Pons (tissue), 1 donor: ENCODE results near the gene LDAH.
A peak's percentile ranks its signal among the peaks of the same experiment; 100 is the strongest.

ENCODE experiments used
- DNase-seq: peaks from one replicate; pipeline ENCODE4 v3.0.0-alpha.2; 2016; ENCODE audit warnings: low spot score

The LDAH gene

DNA sequence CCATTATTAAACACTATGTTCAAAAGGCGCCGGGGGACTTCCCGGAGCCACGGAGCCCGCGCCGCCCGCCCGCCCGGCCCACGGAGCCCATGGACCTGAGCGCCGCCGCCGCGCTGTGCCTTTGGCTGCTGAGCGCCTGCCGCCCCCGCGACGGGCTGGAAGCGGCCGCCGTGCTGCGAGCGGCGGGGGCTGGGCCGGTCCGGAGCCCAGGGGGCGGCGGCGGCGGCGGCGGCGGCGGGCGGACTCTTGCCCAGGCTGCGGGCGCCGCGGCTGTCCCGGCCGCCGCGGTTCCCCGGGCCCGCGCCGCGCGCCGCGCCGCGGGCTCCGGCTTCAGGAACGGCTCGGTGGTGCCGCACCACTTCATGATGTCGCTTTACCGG, 155.8 kb downstream of the LDAH start:
- DNase-seq = no peak

GRCh38 chr2:20666304-20667150, 156.4 kb downstream of the LDAH start, which contains the start of gene GDF7:
Gene GDF7 (plus strand): TSS chr2:20667144. CDS start chr2:20667240, 96 bp downstream.
- no peak for DNase-seq

DNA sequence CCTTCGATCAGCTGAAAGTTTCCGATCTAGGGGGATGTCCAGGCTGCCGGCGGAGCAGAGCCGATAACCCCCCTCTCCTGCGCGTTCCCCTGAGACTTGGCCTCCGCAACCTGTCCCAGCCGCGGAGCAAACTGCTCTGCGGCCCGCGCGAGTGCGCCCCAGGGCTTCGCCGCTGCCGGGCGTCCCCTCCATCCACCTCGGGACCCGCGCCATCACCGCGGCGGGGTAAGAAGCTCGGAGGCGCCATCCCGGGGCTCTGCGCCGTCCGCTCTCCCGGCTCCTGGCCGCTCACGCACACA, 156.9 kb downstream of the LDAH start:
- DNase-seq = no peak

DNA sequence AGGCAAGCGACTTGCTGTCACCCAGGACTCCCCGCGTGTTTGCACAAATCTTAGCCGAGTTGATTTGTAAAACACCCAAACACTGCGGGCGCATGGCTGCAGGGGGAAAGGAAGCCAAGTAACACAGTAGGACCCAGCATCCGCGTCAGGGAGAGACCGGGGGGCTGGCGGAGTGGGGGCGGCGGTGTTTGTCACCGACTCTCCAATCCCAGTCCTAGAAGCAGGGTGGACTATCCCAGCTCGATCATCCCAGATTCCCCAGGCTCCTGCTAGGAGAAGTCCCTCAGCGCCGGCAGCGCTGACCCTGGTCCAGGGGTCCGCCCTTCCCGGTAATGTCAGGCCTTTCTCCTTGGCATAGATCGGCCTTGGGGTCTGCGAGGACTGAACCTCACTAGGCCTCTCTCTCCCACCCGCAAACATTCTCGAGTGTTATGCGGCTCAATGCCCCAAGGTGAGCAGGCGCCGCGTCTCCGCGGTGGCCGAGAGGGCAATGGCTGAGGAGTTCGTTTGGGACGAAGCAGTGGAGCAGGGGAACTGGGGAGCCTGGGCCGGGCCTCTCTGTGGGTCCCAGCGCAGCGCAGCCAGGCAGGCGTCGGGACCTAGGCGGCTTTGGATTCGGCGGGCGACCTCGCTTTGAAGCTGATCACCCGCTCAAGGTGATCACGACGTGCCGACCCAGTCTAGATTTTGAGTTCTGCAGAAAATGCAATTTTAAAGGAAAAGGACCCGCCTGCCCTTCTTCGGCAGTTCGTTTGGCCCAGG, 157.5 kb downstream of the LDAH start:
- DNase-seq = no peak

GRCh38 chr2:20664431-20665242, 158.3 kb downstream of the LDAH start:
- no peak for DNase-seq

- no peak for DNase-seq
Observed at GRCh38 chr2:20664071-20664390, 158.9 kb downstream of the LDAH start.

- DNase-seq = no peak
Observed at GRCh38 chr2:20663196-20664070, 159.5 kb downstream of the LDAH start.

DNA sequence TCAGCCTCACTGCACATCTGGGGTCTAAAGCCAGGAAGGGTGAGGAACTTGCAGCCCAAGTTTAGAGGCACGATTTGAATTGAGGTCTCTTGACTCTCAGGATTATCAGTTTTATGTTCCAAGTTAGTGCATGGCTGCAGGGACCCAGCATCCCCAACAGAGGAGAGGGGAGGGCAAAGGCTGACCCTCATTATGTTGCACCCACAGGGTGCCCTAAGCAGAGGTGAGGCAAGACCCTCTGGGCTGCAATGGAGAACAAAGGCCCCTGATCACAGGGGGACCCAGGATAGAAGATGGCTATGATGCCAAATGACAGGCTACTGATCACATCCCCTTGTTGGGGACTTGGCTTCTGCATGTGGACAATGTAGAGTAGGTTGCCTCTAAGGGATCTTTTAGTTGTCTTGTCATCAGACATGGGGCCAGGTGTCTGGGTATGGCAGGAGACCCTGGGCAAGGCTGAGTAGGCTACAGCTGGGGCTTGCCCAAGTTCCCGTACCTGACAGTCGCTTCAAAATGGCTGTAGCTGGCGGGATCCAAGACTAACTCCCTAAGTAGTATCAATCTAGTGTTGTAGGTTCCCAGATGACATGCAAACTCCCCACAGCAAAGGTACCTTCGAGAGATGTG, 160.5 kb downstream of the LDAH start:
- no peak for DNase-seq

DNA sequence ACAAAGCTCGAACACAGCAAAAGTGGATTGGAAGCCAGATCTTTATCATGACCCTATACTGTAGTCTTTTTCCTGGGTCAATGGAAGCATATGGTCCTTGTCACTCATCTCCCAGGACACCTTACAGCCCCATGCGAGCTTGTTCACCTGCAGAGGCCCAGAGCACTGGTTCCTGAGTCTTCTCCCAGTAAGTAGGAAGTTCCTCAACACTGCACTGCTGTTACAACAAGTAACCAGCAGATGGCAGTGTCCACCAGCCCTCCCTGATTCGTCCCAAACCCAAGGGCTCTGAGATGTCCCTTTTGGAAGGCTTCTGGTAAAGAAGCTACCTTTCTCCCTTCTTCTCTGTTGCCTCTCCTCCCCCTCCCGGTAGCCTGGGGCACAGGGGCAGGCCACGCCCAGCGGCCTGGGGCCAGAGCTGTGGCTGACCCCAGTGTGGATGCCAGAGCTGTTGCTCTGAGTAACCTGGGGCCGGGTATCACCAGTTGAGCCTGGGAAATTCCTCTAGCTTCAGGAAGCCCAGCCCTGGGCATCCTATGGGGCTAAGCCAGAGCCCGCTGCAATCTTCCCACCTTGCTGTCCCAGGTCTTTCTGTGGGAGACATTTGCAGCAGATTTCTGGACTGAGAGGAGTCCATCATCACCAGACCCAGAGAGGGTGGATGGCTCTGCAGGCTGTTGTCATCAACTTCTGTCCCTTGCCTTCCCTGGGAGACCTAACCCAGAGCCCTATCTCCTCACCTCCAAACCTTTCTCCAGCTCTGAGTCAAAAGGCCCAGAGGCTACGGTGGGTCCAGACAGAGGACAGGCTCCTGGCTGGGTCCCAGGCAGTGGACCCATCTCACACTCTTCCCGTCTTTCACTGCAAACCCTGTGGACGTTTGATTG, 161.2 kb downstream of the LDAH start:
- DNase-seq = peak; percentile 69

DNA sequence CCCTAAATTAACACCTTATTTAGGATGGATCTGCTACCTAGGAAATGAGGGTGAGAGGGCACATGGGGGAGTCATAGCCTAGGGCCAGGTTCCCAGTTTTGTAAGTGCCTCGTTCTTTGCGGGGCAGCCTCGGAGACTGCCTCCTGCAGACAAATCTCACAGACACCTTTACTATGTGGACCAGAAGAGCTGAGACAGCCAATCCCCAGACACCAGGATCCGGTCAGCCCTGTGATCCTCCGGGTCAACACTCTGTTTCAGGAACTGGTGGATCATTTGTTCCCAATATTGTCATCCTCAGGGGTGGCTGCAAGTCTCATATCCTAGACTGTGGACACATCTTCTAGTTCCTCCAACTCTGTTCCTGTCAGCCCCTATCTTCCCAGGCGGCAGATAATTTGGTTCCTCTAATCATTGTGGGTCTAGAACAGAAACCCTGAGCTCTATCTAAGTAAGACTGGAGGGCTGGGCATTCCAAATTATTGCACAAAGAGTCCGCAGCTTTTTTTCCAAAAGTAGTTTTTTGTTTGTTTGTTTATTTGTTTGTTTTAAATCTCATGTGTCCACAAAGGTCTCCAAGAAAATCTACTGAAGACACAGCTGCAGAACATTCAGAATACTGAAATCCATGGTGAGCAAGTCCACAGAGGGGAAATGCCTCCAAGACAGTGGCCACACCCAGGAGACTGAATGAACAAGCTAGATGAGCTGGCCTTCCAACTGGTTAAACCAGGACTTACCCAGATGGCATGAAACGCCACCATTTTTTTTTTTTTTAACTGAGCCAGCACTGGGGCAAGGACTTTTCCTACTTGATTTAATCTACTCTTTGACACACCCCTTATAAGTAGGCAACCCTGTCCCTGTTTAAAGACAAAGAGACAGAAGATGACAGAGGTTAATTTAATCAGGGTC, 162.1 kb downstream of the LDAH start:
- DNase-seq = no peak

DNA sequence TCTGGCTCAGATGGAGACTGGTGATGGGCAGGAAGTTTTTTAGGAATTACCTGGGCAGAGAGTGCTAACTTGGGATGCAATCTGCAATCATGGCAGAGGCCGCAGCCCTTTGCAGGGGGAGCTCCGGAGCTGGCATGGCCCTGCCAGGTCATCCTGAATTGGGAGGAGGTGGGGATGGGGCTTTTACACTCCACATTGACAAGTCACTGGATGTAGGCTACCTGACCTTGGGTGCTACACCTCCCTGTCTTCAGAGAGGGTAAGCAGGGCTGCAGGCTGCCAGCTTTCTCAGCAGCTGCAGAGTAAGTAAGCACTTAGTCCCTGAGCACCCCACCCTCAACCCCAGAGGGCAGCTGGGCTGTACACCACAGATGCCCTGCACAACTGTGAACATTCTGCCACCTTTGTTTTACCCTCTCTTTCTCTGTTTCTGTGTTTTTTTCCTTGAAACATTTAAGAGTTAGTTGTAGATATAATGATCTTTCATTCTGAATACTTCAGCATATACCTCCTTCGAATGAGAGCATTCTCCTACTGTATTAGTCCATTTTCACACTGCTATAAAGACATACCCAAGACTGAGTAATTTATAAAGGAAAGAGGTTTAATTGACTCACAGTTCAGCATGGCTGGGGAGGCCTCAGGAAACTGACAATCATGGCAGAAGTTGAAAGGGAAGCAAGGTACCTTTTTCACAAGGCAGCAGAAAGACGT, 165.2 kb downstream of the LDAH start:
- DNase-seq = no peak

DNA sequence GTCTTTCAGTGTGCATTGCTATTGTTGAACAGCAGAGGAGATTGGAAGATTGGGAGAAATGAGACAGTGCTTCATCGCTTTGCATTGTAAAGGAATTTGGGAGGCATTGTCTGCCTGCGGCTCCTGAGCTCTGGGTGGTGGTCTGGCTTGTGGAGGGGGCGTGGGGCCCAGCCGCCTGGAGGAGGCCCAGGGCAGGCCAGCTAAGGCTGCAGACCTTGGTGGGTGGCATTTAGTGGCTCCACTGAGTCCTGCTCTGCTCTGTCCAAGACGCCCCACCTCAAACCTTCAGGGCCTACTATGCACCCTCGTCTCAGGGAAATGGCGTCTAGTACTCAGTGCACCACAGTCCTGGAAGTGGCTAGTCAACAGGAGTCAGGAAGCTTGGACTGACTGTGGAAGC, 166.3 kb downstream of the LDAH start:
- DNase-seq = no peak

DNA sequence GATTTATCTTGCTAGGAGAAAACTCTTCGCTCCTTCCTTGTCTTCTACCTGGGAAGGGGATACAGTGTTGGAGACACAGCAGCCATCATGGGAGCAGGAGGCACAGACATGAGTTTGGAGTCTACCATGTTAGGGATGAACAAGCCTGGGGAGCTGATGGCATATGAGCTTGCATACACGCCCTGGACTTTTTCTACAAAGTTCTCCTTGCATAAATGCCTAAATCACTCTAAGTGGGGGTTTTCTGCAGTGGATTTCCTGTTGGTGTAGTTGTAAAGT, 168.4 kb downstream of the LDAH start:
- DNase-seq = no peak

DNA sequence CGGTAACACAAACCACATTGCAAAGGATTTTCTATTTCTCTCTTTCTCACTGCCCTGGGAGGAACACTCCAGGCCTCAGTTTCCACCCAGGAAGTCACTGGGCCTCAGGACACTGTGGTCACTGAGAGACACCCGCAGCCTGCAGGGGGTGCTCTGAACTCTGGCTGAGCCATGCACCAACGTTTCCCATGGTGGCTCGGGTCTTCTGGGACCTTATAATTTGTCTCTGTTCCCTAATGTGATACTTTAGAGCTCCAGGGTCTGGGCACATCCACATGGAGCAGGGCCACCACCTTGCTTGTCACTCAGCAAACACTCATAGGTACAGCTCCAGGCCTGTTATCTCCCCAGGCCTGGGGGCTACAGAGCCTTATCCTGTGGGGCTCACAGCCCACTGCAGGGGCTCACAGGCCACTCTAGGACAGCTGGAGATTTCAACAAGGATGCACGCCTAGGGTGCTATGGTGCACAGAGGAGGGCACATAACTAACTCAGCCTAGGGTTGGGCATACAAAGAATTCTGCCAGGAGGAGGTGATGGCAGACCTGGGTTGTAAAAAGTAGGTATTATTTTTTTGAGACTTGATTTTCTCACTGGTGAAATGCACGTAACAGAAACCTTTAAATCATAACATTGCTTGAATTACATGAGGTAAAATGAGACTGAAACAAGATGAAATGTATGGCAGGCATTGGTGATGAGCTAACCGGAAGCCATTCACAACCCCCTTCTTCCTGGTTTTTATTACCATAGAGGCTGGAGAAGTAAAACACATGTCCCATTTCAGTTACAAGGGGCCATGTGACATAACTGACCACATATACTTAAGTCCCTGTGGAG, 169.0 kb downstream of the LDAH start:
- no peak for DNase-seq

GRCh38 chr2:20652673-20653575, 170.0 kb downstream of the LDAH start:
- no peak for DNase-seq

DNA sequence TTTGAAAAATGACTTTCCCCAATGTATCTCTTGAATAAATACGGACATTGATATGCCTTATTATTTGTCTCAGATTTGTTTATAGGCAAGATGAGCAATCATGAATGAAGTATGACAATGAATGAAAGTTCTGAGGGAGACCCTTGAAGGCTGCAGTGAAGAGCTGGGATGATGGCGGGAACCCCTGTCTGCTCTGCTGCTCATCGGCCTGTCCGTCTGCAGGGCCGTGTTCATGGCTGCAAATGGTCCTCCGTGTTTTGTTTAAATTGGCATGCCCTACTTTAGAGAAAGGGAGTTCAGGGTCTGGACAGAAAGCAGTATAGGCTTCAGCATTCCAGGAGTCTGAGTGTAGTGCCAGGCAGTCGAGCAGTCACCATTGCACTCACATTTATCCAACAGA, 170.8 kb downstream of the LDAH start:
- no peak for DNase-seq

- DNase-seq = no peak
Observed at GRCh38 chr2:20651731-20652099, 171.2 kb downstream of the LDAH start.
